Testis (tissue), 2 donors: Measurements from ENCODE around the gene ATG12.

Source experiments
- POLR2A ChIP-seq: fragments of 450-650 bp; IDR thresholded peaks from one replicate; pipeline ENCODE4 v1.6.1; 2017; ENCODE audit warnings: antibody characterized with exemption, mild to moderate bottlenecking, moderate library complexity
- TF ChIP-seq, protein P1 (sequence below), 3 experiments: fragments of 450-650 bp in 2 of 3; fragments of 200-600 bp in 1 of 3; sonication (generic) in 1 of 3; IDR thresholded peaks; one replicate each; pipeline ENCODE4 v1.5.1; 2016 to 2019; ENCODE audit warnings: antibody characterized with exemption in 3 of 3, mild to moderate bottlenecking in 2 of 3, moderate library complexity in 1 of 3

DNA sequence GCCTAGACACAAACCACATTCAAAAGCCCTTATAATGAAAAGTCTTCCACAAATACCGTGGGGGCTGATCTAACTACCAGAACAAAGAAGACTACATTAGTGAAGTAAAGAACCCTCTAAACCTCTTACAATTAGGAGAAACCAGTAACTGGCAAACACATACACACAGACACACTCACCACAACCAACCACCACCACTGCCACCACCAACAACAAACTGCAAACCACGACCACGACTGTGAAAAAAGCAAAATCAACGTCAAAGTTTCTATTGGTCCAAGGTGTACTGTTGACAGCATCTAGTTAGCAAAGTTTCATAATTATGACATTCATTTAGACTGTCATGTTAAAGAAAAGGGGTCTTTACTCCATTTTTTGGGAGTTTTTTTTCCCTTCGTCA is 27.6 kb downstream of the ATG12 start:
- TF ChIP-seq, protein P1, sequence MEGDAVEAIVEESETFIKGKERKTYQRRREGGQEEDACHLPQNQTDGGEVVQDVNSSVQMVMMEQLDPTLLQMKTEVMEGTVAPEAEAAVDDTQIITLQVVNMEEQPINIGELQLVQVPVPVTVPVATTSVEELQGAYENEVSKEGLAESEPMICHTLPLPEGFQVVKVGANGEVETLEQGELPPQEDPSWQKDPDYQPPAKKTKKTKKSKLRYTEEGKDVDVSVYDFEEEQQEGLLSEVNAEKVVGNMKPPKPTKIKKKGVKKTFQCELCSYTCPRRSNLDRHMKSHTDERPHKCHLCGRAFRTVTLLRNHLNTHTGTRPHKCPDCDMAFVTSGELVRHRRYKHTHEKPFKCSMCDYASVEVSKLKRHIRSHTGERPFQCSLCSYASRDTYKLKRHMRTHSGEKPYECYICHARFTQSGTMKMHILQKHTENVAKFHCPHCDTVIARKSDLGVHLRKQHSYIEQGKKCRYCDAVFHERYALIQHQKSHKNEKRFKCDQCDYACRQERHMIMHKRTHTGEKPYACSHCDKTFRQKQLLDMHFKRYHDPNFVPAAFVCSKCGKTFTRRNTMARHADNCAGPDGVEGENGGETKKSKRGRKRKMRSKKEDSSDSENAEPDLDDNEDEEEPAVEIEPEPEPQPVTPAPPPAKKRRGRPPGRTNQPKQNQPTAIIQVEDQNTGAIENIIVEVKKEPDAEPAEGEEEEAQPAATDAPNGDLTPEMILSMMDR (IDR thresholded peaks at IDR 0.05) = no peak
- no peak for TF ChIP-seq POLR2A
